Adipose tissue (tissue), 3 donors: ENCODE data around the gene CACNB4. TPM values are rescaled to one million over a fixed set of nuclear protein-coding genes. Genes with fewer than 3 reads are reported as not detected.
"Not testable (repeated sequence)": the region's sequence is repeated elsewhere in the genome, so short reads cannot be mapped to it uniquely, and the experiment has no call there.

Source experiments
- H3K27ac ChIP-seq: one replicate; pipeline ENCODE4 v1.5.1; 2013; ENCODE audit warnings: low read depth, low read length
- WGBS, 3 donors: extraction: QIAGEN DNeasy Blood & Tissue Kit; methylation state at CpG; one replicate each; pipeline ENCODE4 v1.1.7; 2013; 5-methylcytosine and 5-hydroxymethylcytosine counted together
- polyA plus RNA-seq, 3 donors: library from polyadenylated mRNA; stranded (reverse); fragments of 200-250 nt; gene quantifications; one replicate each; pipeline ENCODE4 v1.2.3, GENCODE V29; 2013
- donor health status: healthy with polysubstance abuse.
- donor health status: Bipolar disorder and iron deficiency.
- donor health status: healthy.

CACNB4 gene
- polyA plus RNA-seq, 3 donors = 0.10 to 0.45 (median 0.21) TPM

DNA sequence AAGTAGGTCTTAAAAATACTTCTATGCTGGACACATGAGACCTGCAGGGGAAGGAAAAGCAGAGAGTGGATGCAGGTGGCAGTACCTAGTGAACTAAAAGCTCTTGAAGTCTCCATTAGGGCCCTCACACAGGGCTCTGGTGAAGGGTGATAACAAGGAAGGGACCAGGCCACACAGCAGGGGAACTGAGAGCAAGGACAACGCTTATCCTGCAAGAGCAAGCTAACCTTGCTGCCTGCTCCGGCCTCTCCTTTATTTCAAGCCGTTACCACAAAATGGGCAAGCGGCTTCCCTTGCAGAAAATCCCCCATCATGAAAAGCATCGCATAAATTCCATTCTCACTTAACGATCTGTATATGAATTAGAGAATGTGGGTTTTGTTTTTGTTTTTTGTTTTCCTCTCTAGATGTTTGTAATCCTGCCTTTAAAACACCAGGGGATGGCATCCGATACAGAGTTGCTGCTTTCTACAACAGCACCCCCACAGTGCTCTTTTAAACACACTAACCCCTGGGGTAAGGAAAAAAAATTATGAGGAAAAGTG is 64.5 kb downstream of the CACNB4 start:
- 72 to 88% (median 85%) methylated on average over 7 of the region's 7 CpGs for WGBS, 3 donors
- no peak overlapping the region for H3K27ac ChIP-seq

GRCh38 chr2:152033011-152033925 is 65.6 kb downstream of the CACNB4 start:
- WGBS, 3 donors = 84 to 91% (median 86%) methylated on average over 12 of the region's 12 CpGs
- no peak overlapping the region for H3K27ac ChIP-seq

DNA sequence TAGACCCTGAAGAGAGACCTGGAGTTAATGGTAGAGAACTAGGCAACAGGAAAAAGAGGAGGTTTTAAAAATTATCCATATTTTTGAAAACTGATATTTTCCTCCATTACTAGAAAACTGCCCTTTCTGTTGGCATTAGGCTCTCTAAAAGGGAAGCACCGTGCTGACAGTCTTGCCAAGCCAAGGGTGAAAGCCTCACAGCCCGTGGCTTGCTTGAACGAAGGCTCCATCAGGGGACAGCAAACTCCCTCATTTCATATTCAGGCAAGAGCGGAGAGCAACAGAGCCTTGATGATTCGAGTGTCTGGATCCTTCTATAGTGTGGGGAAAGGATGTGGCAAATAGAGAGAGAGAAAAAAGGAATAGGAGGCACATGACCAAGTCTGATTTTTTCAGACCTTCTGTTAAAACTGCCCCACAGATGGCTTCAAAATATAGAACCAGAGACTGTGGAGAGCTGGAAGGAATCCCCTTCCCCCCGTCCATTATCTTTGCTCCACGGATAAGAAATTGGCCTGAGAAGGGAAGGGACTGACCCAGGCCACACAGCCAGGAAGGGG is 67.0 kb downstream of the CACNB4 start:
- H3K27ac ChIP-seq = no peak overlapping the region
- WGBS, 3 donors = 61 to 71% (median 64%) methylated on average over 7 of the region's 7 CpGs

- not testable (repeated sequence) for H3K27ac ChIP-seq
- 74 to 80% (median 74%) methylated on average over 4 of the region's 4 CpGs for WGBS, 3 donors
Measured at GRCh38 chr2:152030596-152031328, 68.1 kb downstream of the CACNB4 start.

DNA sequence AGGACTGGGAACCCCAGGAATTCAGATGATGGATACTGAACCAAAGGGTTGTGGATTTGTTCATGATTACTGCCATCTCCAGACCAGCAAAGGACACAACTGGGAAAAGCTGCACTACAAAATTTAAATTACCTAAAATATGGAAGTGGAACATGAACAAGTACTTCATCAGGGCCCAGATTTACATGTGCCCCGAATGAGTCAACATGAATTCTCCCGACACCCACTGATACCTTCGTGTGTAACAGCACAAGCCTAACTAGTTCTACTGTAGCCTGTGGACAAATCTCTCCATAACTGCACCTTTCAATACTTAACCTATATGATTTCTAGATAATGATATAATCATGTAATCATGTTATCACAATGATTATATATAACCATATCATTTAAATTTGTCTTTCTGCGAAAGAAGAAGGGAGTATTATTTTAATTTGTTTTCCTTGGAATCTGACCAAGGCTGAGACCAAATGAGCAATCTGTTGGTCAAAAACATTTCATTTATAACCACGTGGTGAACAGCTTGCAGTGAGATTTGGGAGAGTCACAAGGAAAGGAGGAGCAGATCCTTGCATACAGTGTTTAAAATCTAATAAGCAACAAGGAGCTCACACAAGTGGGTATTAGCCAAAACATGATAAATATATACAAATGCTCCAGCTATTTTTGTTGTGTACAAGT is 70.5 kb downstream of the CACNB4 start:
- no peak overlapping the region for H3K27ac ChIP-seq
- WGBS, 3 donors = 62 to 70% (median 65%) methylated on average over 5 of the region's 5 CpGs

- no peak overlapping the region for H3K27ac ChIP-seq
- 17 to 19% (median 18%) methylated on average over 15 of the region's 15 CpGs for WGBS, 3 donors
Measured at GRCh38 chr2:152025678-152026287, 73.1 kb downstream of the CACNB4 start.

- H3K27ac ChIP-seq = no peak overlapping the region
- 75 to 79% (median 75%) methylated on average over 2 of the region's 2 CpGs for WGBS, 3 donors
Measured at GRCh38 chr2:152024477-152024876, 74.4 kb downstream of the CACNB4 start.

DNA sequence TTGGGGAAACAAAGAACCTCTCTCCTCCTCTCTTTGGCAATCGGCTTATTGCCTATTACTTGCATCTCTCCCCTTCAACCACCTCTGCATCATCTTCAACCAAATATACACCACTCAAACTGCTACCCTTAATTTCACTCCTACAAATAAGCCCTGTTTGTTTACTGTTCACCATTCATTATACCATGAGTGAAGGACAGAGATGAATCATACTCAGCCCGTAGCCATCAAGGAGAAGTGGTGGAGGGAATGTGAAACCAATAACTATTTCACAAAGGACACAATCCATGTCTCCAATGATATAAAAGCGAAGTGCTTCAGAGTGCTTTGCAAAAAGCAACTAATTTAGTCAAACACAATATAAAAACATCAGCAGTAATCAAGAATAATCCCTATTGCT is 76.8 kb downstream of the CACNB4 start:
- WGBS, 3 donors = 57 to 74% (median 68%) methylated on average over 3 of the region's 3 CpGs

DNA sequence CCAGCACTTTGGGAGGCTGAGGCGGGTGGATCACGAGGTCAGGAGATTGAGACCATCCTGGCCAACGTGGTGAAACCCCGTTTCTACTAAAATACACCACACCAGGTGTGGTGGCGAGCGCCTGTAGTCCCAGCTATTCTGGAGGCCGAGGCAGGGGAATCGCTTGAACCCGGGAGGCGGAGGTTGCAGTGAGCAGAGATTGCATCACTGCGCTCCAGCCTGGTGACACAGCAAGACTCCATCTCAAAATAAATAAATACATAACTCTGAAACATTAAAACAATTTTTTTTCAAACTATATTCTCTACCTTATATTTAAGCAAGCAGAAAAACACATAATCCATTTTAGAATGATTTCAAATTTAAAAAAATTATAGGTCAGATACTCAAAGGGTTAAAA is 77.8 kb downstream of the CACNB4 start:
- not testable (repeated sequence) for H3K27ac ChIP-seq
- 89 to 92% (median 91%) methylated on average over 11 of the region's 11 CpGs for WGBS, 3 donors

More for the DNA sequence above, 76.8 kb downstream of the CACNB4 start:
- H3K27ac ChIP-seq = no peak overlapping the region

- H3K27ac ChIP-seq = no peak overlapping the region
Measured at GRCh38 chr2:152019732-152020131, 79.1 kb downstream of the CACNB4 start.

GRCh38 chr2:152016181-152017120 is 82.4 kb downstream of the CACNB4 start:
- H3K27ac ChIP-seq = no peak overlapping the region
- WGBS, 3 donors = 34 to 79% (median 71%) methylated on average over 7 of the region's 7 CpGs

DNA sequence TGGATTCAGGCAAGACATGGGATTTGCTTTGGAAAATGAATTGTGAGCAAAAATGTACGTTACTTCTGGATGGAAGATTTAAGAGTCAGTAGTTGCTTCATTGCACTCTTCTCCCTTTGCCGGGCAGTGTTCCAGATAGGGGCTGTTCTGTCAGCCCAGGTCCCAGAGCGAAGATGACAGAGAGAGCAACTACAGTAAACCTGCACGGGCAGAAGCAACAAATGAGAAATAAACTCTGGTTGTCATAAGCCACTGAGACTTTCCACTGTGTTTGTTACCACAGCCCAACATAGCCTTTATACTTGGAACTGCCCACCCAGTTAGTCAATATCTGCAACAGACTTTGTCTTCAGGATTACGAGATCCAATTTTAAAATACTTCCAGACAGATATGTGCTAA is 83.3 kb downstream of the CACNB4 start:
- no peak overlapping the region for H3K27ac ChIP-seq
- WGBS, 3 donors = 63 to 78% (median 67%) methylated on average over 5 of the region's 5 CpGs

- H3K27ac ChIP-seq = no peak overlapping the region
- WGBS, 3 donors = 83 to 86% (median 83%) methylated on average over 1 of the region's 1 CpG
Measured at GRCh38 chr2:152012697-152013096, 86.1 kb downstream of the CACNB4 start.

GRCh38 chr2:152011724-152012123 is 87.1 kb downstream of the CACNB4 start:
- H3K27ac ChIP-seq = no peak overlapping the region
- WGBS, 3 donors = 72 to 89% (median 86%) methylated on average over 2 of the region's 2 CpGs

- no peak overlapping the region for H3K27ac ChIP-seq
- 59 to 65% (median 60%) methylated on average over 4 of the region's 4 CpGs for WGBS, 3 donors
Measured at GRCh38 chr2:152005607-152006006, 93.2 kb downstream of the CACNB4 start.

DNA sequence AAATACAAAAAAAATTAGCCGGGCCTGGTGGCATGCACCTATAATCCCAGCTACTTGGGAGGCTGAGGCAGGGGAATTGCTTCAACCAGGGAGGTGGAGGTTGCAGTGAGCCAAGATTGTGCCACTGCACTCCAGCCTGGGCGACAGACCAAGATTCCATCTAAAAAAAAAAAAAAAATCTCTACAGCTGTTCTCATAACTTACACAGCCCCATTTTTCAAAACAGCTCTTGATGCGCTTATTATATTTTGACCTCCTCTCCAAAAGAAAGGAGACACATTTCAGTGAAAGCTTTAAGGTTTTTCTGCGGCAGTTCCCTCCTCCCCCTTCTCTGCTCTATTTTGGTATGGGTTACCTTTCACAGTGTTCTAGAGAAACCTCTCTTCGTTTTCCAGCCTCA is 95.6 kb downstream of the CACNB4 start:
- WGBS, 3 donors = 63 to 90% (median 78%) methylated on average over 5 of the region's 5 CpGs
- not testable (repeated sequence) for H3K27ac ChIP-seq

DNA sequence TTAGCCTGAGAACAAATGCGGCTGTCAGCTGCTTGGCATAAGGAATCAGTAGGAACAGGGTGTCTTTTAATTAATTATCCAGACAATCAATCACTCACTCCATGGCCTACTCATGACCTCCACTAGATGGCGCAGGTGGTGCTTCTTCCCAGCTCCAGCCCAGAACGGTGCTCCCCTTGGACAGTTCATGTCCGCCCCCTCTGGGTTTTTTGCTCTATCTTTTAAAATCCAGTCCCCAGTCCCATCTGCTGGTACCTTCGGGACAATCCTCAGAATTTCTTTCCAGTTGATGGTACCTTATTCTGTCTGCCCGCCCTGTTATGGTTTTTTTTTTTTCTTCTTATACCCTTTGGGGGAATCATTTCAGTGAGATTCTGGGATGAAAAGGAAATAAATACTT is 99.8 kb downstream of the CACNB4 start:
- 36 to 51% (median 43%) methylated on average over 6 of the region's 6 CpGs for WGBS, 3 donors
- H3K27ac ChIP-seq = no peak overlapping the region
